BE2C (cell line): ENCODE data around the gene TSPYL2. TPM values are rescaled to one million over a fixed set of nuclear protein-coding genes. Genes with fewer than 3 reads are reported as not detected.

ENCODE experiments used
- DNase-seq: peaks from one replicate; pipeline ENCODE4 v3.0.0-alpha.2; 2020
- H3K27me3 ChIP-seq: fragments of 250-450 bp; sonication (Bioruptor Pico); 2 replicates; pipeline ENCODE4 v1.5.1; 2020; ENCODE audit warnings: mild to moderate bottlenecking
- H3K36me3 ChIP-seq: fragments of 250-450 bp; sonication (Bioruptor Pico); 2 replicates; pipeline ENCODE4 v1.5.1; 2020; ENCODE audit warnings: mild to moderate bottlenecking
- H3K4me1 ChIP-seq: fragments of 250-450 bp; sonication (Bioruptor Pico); 2 replicates; pipeline ENCODE4 v1.5.1; 2020
- H3K4me3 ChIP-seq: 2 replicates; pipeline ENCODE4 v1.5.1; 2011; ENCODE audit warnings: low read depth, low read length
- H3K9me3 ChIP-seq: fragments of 250-450 bp; sonication (Bioruptor Pico); 2 replicates; pipeline ENCODE4 v1.5.1; 2020
- polyA plus RNA-seq: library from polyadenylated mRNA; unstranded; fragments of >200 nt; gene quantifications from one replicate; pipeline ENCODE4 v1.2.1, GENCODE V29; 2012; ENCODE audit warnings: low read depth, missing spikeins; ENCODE audit not compliant: insufficient read length, insufficient read depth
- TF ChIP-seq, protein P1 (sequence below): IDR thresholded peaks from 2 replicates; pipeline ENCODE4 v1.5.1; 2012; ENCODE audit warnings: mild to moderate bottlenecking, low read depth, low read length

Gene TSPYL2
- polyA plus RNA-seq = 32.9 TPM

DNA sequence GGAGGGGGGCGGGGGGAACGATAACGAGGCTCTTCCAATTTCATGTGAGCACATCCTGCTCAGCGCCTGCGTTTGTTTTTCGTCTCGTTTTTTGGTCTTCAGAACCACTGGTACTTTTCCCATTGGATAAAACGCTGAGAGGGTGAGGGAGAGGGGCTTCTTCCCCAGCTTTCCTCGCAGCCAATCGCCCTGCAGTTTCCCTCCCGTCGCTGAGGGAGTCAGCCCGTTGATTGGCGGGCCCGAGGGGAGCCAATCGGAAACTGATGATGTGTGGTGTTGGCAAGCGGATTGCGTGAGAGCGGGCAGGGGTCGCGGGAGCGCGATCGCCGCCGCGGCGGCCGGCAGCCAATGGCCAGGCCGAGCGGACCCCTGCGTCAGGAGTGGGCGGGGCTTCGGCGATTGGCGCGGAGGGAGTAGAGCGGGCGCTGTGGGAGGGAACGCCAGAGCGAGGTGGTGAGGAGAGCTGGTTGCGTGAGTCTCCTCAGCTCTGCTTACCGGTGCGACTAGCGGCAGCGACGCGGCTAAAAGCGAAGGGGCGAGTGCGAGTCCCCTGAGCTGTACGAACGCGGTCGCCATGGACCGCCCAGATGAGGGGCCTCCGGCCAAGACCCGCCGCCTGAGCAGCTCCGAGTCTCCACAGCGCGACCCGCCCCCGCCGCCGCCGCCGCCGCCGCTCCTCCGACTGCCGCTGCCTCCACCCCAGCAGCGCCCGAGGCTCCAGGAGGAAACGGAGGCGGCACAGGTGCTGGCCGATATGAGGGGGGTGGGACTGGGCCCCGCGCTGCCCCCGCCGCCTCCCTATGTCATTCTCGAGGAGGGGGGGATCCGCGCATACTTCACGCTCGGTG lies at the start of gene TSPYL2:
TSS of gene TSPYL2 (plus strand) at position 443 of the 848 bp plus-strand sequence. CDS start at position 575, 132 bp downstream.
- H3K4me3 ChIP-seq = peak within 1 kb of the TSS; percentile 76
- peak; percentile 94 for DNase-seq
- TF ChIP-seq, protein P1, sequence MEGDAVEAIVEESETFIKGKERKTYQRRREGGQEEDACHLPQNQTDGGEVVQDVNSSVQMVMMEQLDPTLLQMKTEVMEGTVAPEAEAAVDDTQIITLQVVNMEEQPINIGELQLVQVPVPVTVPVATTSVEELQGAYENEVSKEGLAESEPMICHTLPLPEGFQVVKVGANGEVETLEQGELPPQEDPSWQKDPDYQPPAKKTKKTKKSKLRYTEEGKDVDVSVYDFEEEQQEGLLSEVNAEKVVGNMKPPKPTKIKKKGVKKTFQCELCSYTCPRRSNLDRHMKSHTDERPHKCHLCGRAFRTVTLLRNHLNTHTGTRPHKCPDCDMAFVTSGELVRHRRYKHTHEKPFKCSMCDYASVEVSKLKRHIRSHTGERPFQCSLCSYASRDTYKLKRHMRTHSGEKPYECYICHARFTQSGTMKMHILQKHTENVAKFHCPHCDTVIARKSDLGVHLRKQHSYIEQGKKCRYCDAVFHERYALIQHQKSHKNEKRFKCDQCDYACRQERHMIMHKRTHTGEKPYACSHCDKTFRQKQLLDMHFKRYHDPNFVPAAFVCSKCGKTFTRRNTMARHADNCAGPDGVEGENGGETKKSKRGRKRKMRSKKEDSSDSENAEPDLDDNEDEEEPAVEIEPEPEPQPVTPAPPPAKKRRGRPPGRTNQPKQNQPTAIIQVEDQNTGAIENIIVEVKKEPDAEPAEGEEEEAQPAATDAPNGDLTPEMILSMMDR = no peak

DNA sequence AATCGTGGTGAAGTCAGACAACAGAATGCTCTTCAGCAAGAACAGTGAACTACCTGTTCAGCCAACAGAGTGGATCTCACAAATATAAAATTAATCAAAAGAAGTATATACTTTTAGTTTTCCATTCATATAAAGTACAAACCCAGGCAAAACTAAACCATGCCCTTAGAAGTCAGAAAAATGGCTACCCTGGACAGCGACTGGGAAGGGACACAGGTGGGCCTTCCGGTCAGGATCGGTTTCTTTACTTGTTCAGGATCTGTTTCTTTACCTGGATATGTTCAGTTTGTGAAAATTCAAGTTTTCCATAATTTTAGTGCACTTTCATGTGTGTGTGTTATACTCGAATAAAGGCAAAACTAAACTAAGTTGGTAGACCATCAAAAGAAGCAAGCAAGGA lies 46.0 kb upstream of the TSPYL2 start:
- Histone ChIP-seq H3K4me3 (no peak overlapping the region), H3K36me3 (no peaks in the 10 kb centered on the region), H3K9me3 (no peaks in the 10 kb centered on the region)

More for the DNA sequence above, at the start of gene TSPYL2:
- Histone ChIP-seq H3K4me1 (no peaks in the 10 kb centered on the region), H3K36me3 (peaks cover 12% of the 10 kb centered on the region), H3K9me3 (no peaks in the 10 kb centered on the region), H3K27me3 (no peaks in the 10 kb centered on the region)

DNA sequence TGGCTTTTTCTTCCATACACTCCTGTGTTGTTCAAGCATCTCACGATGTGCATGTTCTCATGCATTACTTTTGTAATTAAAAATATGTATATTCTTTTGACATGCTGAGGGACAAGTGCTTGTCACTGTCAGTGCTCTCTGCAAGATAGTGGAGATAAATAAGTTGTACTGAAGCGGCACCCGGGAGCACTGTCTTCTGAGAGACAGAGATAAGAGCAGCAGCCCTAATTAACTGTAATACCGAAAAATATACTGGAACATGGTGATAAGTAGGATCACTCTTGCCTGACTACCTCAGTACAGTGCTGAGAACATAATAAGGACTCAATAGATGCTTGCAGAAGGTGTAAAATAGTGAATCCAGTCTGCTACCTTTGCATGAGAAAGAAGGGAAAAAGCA lies 42.9 kb upstream of the TSPYL2 start:
- no peak for DNase-seq
- TF ChIP-seq, protein P1 = no peak
- H3K4me3 ChIP-seq = no peak overlapping the region
- no peaks in the 10 kb centered on the region for H3K4me1 ChIP-seq
- no peaks in the 10 kb centered on the region for H3K9me3 ChIP-seq
- H3K27me3 ChIP-seq = no peaks in the 10 kb centered on the region
- H3K36me3 ChIP-seq = no peaks in the 10 kb centered on the region

More for the DNA sequence above, 46.0 kb upstream of the TSPYL2 start:
- Histone ChIP-seq H3K27me3 (no peaks in the 10 kb centered on the region), H3K4me1 (no peaks in the 10 kb centered on the region)
- no peak for DNase-seq
- TF ChIP-seq, protein P1 = no peak

DNA sequence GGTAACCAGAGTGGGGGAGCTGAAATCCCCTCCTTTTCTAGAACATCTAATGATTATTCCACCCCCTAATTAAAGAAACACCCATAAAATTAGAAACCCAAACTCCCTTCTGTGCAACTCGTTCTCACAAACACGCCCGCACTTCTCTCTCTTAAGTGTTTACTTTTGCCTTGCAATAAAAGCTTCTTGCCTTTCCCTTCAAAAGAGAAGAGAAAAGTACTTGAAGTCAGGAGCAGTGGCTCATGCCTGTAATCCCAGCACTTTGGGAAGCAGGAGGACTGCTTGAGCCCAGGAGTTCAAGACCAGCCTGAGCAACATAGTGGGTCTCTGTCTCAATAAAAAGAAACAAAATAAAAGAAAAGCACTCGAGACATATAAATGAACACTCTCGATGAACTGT lies 37.2 kb upstream of the TSPYL2 start:
- Histone ChIP-seq H3K27me3 (no peaks in the 10 kb centered on the region), H3K36me3 (no peaks in the 10 kb centered on the region), H3K4me1 (0 out of 2 replicates have a peak, but pooled peaks cover 6% of the 10 kb centered on the region), H3K9me3 (no peaks in the 10 kb centered on the region), H3K4me3 (no peak overlapping the region)
- no peak for DNase-seq
- TF ChIP-seq, protein P1 = no peak

DNA sequence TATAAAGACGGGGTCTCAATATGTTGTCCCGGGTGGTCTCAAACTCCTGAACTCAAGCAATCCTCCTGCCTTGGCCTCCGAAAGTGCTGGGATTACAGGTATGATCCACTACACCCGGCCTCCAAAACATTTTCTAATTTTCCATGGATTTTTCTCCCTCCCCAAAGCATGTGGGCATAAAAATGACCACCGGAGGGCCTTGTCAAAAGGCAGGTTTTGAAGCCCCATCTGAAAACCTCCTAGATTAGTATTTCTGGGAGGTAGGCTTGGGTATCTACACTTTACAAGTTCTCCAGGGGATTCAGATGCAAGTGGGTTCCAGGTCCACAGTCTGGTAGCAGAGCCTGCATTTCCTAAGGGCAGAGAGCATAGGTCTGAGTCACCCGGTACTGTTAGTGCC lies 34.9 kb upstream of the TSPYL2 start:
- H3K36me3 ChIP-seq = no peaks in the 10 kb centered on the region
- H3K27me3 ChIP-seq = no peaks in the 10 kb centered on the region
- H3K4me3 ChIP-seq = no peak overlapping the region
- TF ChIP-seq, protein P1 = peak; percentile 59
- peak; percentile 40 for DNase-seq
- H3K9me3 ChIP-seq = no peaks in the 10 kb centered on the region
- H3K4me1 ChIP-seq = 0 out of 2 replicates have a peak, but pooled peaks cover 6% of the 10 kb centered on the region
